RKO (cell line): ENCODE results near the gene ZNF768.
A peak's percentile ranks its signal among the peaks of the same experiment; 100 is the strongest.
"Not testable (repeated sequence)": the region's sequence is repeated elsewhere in the genome, so short reads cannot be mapped to it uniquely, and the experiment has no call there.

Source experiments
- DNase-seq: peaks from one replicate; pipeline ENCODE4 v3.0.0-alpha.2; 2016; ENCODE audit warnings: low spot score

ZNF768 gene

GRCh38 chr16:30555315-30556124 lies 29.2 kb upstream of the ZNF768 start:
- DNase-seq = no peak

GRCh38 chr16:30554557-30555314 lies 28.4 kb upstream of the ZNF768 start:
- DNase-seq = no peak

GRCh38 chr16:30553393-30553899 lies 27.1 kb upstream of the ZNF768 start:
- DNase-seq = no peak

GRCh38 chr16:30552956-30553355 lies 26.6 kb upstream of the ZNF768 start:
- DNase-seq = no peak

- no peak for DNase-seq
Measured at GRCh38 chr16:30551781-30552180, 25.4 kb upstream of the ZNF768 start.

- no peak for DNase-seq
Measured at GRCh38 chr16:30548416-30549253, 22.3 kb upstream of the ZNF768 start.

GRCh38 chr16:30546115-30546514 lies 19.7 kb upstream of the ZNF768 start:
- DNase-seq = no peak

GRCh38 chr16:30543067-30543466 lies 16.7 kb upstream of the ZNF768 start:
- no peak for DNase-seq

- DNase-seq = peak; percentile 50
Measured at GRCh38 chr16:30541502-30542329, 15.3 kb upstream of the ZNF768 start.

- not testable (repeated sequence) for DNase-seq
Measured at GRCh38 chr16:30540916-30541464, 14.6 kb upstream of the ZNF768 start.

- not testable (repeated sequence) for DNase-seq
Measured at GRCh38 chr16:30539986-30540526, 13.7 kb upstream of the ZNF768 start.

- no peak for DNase-seq
Measured at GRCh38 chr16:30539000-30539964, 12.9 kb upstream of the ZNF768 start.

- peak; percentile 48 for DNase-seq
Measured at GRCh38 chr16:30536391-30537024, 10.1 kb upstream of the ZNF768 start.

- peak; percentile 88 for DNase-seq
Measured at GRCh38 chr16:30535777-30536190, 9.4 kb upstream of the ZNF768 start.

- DNase-seq = no peak
Measured at GRCh38 chr16:30535106-30535776, 8.9 kb upstream of the ZNF768 start.

GRCh38 chr16:30534368-30535105 lies 8.2 kb upstream of the ZNF768 start, which contains the start of gene ZNF747:
Gene ZNF747 (minus strand): TSS chr16:30534858. CDS start chr16:30534679, 179 bp downstream.
- DNase-seq = peak; percentile 88

- DNase-seq = peak; percentile 20
Measured at GRCh38 chr16:30533748-30534367, 7.5 kb upstream of the ZNF768 start.
